Erythroblast (primary cell): ENCODE results near the gene SUSD3.

Experiments
- GATA1 ChIP-seq: IDR thresholded peaks from 2 replicates; pipeline ENCODE4 v1.6.1; 2011; ENCODE audit warnings: low read depth, mild to moderate bottlenecking, control low read depth, low read length, moderate library complexity
- POLR2A ChIP-seq: IDR thresholded peaks from 2 replicates; pipeline ENCODE4 v1.6.1; 2011; ENCODE audit warnings: mild to moderate bottlenecking, low read length

GRCh38 chr9:93097511-93098201 lies 39.2 kb downstream of the SUSD3 start:
- TF ChIP-seq POLR2A (no peak), GATA1 (no peak)
